NCI-H1436 treated with DMSO at 0.1 percent for 48 hours (cell line): ENCODE results near the gene OCA2.
"Not testable (repeated sequence)": the region's sequence is repeated elsewhere in the genome, so short reads cannot be mapped to it uniquely, and the experiment has no call there.

Experiments
- DNase-seq: peaks from one replicate; lab custom pipeline; 2025; lab: John Stamatoyannopoulos, UW

Gene OCA2

DNA sequence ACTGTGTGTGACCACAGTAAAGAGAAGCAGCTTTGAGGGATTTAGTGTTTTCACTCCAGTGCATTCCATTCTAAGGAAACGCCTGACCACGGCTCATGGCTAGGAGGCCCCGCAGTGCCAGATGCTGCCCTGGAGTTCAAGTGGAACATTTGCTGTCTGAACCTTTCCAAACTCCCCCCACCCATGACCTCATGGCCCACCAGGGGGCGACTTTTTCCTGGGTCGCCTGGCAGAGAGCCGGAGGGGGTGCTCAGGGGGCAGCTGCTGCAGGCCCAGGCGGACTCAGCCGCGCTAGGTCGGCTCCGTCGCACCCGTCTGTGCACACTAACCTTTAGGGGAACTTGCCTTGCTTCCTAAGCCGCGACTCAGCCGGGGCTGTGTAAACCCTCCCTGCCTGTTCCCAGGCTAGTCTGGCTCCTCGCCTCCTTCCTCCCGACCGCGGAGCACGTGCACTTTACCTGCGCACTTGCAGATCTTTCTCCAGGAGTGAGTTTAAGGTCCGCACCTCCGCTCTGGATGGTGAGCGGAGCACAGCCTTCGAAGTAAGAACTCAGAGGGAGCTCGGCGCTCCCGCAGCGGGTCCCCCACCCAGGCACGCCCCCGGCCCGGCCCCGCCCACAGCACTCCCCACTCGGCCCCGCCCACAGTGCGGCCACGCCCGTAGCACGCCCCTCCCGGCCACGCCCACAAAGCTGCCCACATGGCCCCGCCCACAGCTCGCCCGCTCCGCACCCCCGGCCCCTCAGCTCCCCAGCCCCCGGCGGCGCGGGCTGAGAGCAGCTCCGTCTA lies at the start of gene OCA2:
OCA2 (minus strand) TSS at position 550 of the 789 bp plus-strand sequence. CDS start 17,441 bp downstream, outside the sequence.
- DNase-seq, result no peak

DNA sequence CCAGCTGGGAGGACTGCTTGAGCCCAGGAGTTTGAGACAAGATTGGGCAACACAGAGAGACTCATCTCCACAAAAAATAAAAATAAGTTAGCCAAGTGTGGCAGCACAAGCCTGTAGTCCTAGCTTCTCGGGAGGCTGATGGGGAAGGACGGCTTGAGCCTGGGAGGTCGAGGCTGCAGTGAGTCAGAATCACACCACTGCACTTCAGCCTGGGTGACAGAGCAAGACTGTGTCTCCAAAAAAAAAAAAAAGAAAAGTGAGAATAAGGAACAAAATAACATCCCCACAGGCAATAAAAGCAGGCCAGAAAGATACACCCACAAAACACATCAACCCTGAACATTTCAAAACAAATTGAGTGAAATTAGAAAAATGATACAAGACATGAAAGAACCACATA lies 48.7 kb upstream of the OCA2 start:
- no peak for DNase-seq

DNA sequence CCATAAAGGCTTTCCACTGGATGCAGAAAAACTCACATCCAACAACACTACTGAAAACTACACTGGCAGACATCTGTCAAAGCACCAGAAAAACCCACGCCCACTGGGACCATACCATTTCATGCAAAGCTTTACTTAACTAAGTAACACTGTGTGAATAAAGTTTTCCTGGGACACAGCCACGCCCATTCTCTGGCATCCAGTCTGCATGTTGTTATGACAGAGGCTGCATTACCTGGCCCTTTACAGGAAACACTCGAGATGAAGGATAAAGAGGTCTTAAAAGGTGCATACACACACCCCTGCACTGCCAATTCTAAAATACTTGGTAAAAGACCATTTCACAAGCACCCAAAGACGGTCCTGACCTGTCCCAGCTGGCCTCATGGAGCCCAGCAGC lies 46.3 kb upstream of the OCA2 start:
- DNase-seq, result not testable (repeated sequence)

DNA sequence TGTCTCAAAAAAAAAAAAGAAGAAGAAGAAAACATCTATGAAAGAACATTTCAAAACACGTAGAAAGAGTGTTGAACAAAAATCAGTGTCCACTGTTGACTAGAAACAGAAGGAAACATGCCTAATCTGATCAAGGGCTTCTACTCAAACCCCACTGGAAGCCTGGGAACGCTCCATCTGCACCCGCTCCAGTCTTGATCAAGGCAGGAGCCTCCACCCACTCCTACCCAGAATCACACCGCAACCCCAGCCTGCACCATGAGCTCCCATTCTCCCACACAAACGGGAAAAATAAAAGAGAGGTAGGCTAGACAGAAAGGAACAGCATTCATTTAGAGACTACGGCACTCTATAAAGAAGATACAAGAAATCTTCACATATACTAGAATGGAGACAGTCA lies 40.9 kb upstream of the OCA2 start:
- no peak for DNase-seq

DNA sequence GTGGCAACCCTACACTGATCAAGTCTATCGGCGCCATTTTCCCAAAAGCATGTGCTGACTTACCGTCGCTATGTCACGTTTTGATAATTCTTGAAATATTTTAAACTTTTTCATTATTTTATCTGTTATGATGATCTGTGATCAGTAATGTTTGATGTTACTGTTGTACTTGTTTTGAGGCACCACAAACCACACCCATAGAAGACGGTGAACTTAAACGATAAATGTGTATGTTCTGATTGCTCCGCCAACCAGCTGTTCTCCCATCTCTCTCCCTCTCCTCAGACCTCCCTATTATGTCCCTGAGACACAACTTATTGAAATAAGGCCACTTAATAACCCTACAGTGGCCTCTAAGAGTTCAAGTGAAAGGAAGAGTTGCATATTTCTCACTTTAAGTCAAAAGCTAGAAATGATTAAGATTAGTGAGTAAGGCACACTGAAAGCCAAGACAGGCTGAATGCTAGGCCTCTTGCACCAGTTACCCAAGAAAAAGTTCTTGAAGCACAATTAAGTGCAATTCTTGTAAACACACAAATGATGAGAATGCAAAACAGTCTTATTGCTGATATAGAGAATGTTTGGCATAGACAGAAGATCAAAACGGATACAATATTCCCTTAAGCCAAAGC lies 38.4 kb upstream of the OCA2 start:
- not testable (repeated sequence) for DNase-seq

DNA sequence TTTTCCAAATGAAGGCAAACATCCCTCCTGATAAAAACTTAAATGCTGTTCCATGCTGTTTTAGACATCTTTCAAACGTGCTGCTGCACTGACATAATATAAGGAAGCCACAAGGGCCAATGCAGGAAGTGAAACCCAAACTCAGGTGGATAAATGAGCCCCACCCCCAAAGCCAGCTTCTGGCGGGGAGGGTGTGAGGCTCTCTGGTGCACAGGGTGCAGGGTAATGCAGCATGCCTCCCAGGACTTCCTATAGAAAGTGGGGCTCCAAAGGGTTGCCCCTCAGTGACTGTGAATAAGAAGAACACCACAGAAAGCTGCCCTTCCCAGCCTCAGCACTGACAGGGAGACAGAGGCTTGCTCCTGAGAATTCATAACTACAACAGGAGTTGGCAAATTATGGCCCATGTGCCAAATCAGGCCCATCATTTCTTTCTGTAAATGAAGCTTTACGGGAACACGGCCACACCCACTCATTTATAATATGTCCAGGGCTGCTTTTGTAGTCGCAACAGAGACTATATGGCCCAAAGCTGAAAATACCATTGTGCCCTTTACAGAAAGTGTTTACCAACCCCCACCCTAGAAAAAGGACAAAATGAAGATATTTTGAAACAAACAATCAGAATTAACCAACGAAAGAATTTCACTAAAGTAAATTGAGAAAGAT lies 37.3 kb upstream of the OCA2 start:
- DNase-seq, result not testable (repeated sequence)

DNA sequence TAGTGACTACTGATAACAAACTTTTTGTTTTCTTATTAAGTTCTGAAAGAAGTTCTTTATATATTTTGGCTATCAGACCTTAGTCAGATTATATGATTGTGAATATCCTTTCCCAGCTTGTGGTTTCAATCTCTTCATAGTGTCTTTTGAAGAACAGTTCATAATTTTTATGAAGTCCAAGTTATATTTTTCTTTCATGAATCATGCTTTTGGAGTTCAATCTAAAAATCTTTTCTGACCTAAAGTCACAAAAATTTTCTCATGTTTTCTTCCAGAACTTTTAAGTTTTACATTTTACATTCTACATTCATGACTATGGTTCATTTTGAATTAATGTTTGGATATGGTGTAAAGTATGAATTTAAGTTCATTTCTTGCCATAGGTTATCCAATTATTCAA lies 34.2 kb upstream of the OCA2 start:
- no peak for DNase-seq

DNA sequence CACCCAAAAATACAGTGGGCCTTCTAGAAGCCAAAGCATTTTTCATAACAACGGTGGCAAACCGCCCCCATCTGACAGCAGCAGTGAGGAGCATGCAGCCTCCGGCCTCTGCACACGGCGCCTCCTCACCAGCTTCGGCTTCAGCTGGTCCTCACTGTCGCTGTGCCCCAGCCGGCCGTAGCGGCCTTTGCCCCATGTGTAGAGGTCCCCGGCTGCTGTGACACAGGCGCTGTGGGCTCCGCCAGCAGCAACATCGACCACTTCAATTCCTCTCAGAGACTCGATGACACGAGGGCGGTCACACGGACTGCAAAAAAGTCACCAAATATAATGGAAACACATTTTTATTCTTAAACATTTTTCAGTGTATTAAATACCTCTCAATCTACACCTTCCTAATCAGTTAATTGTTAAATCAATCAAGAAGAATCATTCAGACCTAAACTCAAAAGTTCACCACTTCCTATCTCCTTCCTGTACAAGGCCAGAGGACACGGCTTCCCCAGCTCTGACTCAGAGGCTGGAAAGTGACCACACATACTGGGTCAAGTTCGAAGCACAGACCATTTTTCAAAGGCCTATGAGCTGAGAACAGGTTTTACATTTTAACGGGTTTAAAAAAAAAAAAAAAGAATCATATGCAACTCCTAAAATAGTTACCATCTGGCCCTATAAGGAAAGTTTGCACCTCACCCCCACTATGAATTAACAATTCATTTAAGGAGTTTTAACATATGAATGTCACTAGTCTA lies 33.6 kb upstream of the OCA2 start:
- no peak for DNase-seq

DNA sequence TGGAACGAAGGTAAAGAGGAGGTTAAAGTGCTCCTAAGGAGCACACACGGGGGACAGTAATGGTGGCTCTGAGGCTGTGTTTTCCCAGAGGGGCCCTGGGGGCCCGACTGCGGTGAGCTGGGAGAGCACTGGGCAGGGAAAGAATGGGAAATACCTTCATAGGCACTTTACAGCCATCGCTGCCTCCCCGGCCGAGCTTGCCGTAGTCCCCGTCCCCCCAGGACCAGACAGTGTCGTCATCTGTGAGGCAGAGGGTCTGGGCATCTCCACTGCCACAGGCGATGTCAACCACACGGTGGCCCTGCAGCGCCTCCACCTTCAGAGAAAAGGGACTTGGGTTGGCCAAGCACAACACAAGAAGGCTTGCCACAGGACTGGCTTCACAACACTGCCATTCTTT lies 32.8 kb upstream of the OCA2 start:
- DNase-seq, result no peak

DNA sequence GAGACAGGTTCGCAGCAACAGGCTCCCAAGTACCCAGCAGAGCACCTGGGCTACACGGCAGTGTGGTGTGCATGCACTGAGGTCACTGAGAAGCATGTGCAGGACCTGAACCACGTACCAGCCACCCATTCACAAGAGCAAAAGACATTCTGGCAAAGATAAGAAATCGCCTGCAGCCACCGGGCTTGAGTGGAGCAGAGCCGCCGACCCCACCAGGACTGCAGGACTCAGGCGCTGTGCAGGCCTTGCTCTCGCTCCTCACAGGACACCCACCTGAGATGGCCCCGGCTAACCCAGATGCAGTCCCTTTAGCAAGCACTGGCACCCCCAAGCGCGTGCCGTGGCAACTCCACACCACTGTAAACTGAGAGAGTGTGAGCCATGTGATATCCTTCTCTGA lies 32.3 kb upstream of the OCA2 start:
- DNase-seq, result no peak

DNA sequence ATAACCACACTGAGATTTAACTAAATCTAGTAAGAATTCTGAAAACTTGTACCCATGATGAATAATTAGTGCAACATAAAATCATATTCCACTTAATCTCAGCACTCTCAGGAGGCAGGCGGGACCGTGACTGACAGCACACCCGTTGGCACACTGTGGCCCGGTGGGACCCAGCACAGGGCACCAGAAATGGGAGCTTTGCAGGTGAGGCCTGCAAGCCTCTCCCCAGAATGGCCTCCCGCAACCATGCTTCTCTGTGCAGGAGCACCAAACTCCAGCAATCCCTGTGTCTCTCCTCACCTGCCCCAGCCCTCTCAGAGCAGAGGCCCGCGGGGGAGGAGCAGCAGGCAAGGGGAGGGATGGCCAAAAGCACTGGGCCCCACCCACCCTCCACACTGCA lies 31.5 kb upstream of the OCA2 start:
- no peak for DNase-seq

DNA sequence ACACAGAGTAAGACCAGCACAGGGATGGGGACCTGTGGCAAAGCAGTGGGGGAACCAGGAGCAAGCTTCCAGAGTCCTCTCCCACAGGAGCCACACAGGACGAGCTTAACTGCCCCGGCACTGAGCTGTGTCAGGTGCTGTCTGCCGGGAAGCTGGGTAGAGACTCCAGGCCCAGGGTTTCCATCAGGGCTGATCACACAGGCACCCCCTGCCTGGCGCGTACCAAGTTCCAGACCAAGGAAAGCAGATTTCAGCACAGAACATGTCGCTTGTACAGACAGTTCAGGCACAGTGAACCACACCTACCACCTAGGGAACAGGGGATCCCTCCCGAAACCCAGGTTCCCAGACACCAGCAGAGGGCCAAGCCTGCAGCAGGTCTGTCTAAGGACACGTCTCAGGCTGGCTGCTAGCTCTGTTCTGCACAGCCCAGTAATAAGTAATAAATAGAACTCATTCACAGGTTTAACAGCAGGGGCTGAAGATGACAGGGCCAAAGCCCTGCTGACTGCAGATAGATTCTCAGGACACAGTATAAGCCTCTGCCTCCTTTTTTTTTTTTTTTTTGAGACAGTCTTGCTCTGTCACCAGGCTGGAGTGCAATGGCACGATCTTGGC lies 30.2 kb upstream of the OCA2 start:
- DNase-seq, result no peak

DNA sequence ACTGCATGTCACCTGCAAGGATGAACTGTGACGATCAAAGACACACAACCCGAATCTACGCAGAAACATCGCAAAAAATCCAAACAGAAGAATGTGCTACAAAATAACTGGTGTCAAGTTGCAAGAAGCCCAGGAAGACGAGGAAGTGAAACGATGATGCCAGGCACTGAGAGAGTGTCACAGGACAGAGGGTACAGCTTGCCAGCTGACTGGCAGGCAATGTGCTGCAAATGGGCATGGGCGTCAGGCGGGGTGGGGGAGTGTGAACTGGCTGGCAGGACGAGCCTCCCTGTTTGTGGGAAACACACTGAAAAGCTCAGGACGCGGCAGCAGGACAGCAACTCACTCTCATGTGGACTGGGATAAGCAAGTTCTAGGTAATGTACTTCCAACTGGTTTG lies 28.9 kb upstream of the OCA2 start:
- DNase-seq, result no peak

DNA sequence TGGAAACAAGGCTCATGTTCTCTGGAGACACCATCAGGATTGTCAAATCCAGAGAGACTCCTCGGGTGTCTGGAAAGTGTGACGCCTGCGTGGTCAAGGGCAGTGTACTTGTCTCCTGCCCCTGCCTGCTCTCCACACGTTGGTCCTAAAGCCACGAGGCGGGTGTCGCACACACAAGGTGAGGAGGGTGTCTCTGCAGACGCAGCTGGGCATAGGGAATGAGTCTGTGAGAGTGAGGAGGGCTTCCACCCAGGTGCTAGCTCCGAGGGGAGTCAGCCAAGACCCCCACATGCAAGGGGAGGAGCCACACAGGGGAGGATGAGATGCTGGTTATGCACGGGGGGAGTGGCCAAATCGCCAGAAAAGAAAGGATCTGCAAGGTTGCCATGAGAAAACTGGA lies 27.9 kb upstream of the OCA2 start:
- DNase-seq, result no peak

DNA sequence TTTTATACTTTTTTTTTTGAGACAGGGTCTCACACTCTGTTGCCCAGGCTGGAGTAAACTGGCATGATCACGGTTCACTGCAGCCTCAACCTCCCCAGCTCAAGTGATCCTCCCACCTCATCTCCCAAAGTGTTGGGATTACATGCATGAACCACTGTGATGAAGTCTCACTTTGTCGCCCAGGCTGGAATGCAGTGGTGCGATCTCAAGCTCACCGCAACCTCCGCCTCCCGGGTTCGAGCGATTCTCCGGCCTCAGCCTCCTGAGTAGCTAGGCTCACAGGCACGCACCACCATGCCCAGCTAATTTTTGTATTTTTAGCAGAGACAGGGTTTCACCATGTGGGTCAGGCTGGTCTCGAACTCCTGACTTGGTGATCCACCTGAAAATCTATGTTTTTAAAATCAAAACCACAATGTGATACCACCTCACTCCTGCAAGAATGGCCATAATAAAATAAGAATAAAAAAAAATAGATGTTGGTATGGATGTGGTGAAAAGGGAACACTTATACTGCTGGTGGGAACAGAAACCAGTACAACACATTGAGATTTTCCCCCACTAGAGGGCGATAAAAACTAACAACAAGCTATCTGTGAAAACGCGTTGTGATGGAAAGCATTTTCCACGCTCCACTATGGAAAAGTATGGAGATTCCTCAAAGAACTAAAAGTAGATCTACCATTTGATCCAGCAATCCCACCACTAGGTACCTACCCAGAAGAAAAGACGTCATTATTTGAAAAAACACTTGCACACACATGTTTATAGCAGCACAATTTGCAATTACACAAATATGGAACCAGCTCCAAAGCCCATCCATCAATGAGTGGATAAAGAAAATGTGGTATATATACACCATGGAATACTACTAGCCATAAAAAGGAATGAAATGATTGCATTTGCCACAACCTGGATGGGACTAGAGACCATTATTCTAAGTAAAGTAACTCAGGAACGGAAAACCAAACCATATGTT lies 26.8 kb upstream of the OCA2 start:
- DNase-seq, result no peak

DNA sequence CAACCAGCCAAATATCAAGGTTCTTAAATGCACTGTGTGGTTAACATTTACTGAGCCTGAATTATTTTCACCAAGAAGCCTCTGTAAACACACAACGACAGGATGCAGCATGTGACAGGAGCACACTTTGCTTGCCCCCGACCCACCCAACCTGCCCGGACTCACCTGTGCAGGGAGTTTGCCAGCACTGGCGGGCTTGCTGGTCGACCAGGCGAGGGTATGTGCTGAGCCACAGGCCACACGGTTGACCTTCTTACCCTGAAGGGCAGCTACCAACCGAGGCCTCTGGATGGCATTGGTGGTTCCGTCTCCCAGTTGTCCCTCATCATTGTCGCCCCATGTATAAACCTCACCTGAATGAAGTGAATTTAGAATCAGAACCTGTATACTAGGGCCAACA lies 25.7 kb upstream of the OCA2 start:
- no peak for DNase-seq

DNA sequence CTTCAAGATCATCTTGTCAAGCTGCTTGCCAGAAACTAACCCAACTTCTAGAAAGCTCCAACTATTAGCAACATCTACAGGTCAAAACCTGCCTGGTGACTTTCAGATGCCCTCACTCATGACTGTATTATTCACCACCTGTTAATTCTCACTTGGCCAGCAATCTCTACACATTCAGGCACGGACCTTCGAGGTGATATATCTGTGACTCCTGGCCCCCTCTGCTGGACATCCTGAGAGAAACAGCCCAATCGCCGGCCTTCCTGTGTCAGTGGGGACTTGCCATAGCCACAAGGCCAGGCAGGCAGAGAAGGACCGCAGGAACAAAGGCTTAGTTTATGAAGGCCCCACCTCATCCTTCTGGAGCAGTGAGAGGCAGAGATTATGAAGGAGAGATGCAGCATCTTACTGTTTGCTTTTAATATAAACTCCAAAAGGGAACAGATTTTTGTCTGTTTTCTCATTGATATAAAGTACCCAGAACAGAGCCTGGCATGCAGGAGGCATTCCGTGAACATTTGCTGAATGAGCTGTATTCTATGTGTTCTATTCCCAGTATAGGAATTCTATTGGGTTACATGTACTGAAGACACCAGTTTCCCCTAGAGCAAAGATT lies 24.4 kb upstream of the OCA2 start:
- no peak for DNase-seq

DNA sequence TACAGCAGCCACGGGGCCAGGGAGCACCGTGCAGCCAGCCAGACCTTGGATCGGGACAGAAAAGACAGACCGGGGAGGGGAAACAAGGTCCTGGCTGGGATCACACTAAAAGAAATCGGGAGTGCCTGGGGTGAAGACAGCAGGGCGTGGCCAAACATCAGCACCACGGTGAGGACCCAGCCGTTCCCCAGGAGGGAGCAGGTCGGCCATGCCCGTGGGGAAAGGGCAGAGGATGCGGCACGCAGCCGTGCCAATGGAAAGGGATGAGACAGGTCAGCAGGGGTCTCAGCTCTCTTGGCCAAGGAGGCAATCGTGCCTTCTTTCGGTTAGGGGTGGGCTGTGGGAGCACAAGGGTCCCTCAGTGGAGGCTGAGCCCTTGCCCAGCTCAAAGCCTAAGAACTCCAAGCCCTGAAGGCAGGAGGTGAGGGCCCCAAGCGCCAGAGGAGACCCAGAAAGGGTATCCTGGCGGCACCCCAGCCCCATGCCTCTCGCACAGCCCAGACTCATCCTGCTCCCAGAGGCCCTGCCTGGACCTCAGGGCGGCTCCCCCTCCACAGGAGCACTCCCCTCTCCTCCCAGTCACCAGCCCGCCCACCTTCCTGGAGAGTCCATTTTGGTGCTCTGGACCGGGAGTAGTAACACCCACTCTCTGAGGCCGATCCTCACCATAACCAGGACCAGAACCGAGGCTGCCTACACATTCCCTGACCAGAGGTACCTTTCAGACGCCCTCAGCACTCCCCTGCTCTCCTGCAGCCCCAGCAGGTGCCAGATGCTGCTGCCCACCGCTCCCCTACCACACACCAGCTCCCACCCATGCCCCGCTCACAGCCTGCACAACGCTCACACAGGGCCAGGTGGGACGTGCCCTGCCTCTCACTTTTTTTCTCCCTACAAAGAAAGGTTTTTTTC lies 23.2 kb upstream of the OCA2 start:
- DNase-seq, result no peak

DNA sequence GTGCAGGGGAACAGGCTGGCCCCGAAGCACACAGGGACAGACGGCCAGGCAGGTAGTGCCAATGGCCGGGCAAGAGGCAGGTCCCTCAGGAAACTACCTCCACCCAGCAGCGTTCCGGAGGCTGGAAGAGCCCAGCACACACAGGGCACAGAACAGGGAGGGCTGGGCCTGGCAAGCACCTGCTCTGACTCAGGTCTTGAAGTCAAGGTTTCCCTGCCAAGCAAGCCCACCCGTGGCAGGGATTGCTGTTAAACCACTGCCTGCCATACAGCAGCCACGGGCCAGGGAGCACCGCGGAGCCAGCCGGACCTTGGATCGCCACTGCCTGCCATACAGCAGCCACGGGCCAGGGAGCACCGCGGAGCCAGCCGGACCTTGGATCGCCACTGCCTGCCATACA lies 22.5 kb upstream of the OCA2 start:
- not testable (repeated sequence) for DNase-seq

DNA sequence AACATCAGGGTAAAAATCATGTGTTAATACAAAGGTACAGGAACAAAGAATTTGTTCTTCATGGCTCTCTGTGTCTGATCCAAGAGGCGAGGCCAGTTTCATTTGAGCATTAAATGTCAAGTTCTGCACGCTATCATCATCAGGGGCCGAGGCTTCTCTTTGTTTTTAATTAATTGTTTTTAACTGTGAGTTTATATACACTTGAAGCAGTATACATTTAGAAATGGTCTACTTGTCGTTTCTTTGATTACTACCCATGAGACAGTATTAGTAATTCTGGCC lies 21.2 kb upstream of the OCA2 start:
- no peak for DNase-seq
